ENCODE measurements around the gene EPHA2. TPM values are rescaled to one million over a fixed set of nuclear protein-coding genes. Genes with fewer than 3 reads are reported as not detected.

The EPHA2 gene
- total and polyA plus RNA-seq, 2 experiments from 2014 or later, result 7.5 to 51.2 TPM

DNA sequence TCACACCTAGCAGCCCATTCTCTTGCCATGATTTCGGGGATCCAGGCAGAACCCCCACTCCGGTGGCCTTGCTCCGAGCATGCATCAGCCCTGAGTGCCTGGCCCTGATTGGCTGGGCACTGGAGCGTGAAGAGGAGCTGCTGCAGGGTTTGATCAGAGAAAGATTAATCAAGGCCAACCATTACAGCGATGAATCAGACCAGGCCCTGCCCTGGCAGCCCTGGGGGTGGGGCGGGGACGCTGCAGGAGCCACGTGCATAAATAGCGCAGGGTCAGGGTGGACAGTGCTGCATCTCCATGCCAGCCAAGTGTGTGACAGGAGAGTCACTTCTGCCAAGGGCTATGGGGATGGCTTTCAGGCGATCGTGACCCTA, 79.0 kb downstream of the EPHA2 start:
- no peak for DNase-seq (ENCODE audit: low spot score)
- peaks cover 32% of the 10 kb centered on the region for H3K27me3 Mint-ChIP-seq (ENCODE audit: insufficient read depth, low read depth, poor library complexity)
- peaks cover 6% of the 10 kb centered on the region; the same call in 1 of the 2 replicates for H3K4me1 ChIP-seq (ENCODE audit: insufficient read depth)

More for the DNA sequence above, 79.0 kb downstream of the EPHA2 start:
- Histone ChIP-seq H3K4me3 (no peak overlapping the region), H3K4me2 (no peak overlapping the region), H3K27me3 (ENCODE audit: insufficient read depth) (peaks cover 41% of the 10 kb centered on the region), H3F3A (replicated peaks; ENCODE audit: low read depth) (no peaks in the 10 kb centered on the region), H3K9me2 (ENCODE audit: insufficient read depth) (no peaks in the 10 kb centered on the region), H3K79me2 (replicated peaks; ENCODE audit: insufficient read depth) (no peaks in the 10 kb centered on the region), H3K36me3 (ENCODE audit: insufficient read depth) (no peaks in the 10 kb centered on the region), H3K27ac (ENCODE audit: low read depth) (no peak overlapping the region), H4K20me1 (replicated peaks; ENCODE audit: insufficient read depth) (0 out of 2 replicates have a peak, but pooled peaks cover 3% of the 10 kb centered on the region), H2AFZ (no peak overlapping the region)
- Mint-ChIP-seq H3K9me3 (no peaks in the 10 kb centered on the region; the same call in 2 of the 3 replicates), H3K4me1 (peaks cover 13% of the 10 kb centered on the region), H3K27ac (no peak overlapping the region), H3K4me3 (no peak overlapping the region), H3K36me3 (ENCODE audit: low read depth) (no peaks in the 10 kb centered on the region)
- no peak for TF ChIP-seq ZNF331 (CRISPR knock-in tag; IDR thresholded peaks at IDR 0.05; ENCODE audit: low read depth)
- TF ChIP-seq, protein P1, sequence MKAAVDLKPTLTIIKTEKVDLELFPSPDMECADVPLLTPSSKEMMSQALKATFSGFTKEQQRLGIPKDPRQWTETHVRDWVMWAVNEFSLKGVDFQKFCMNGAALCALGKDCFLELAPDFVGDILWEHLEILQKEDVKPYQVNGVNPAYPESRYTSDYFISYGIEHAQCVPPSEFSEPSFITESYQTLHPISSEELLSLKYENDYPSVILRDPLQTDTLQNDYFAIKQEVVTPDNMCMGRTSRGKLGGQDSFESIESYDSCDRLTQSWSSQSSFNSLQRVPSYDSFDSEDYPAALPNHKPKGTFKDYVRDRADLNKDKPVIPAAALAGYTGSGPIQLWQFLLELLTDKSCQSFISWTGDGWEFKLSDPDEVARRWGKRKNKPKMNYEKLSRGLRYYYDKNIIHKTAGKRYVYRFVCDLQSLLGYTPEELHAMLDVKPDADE (IDR thresholded peaks at IDR 0.05), result no peak
- no peak for TF ChIP-seq CREB1 (CRISPR knock-in tag; IDR thresholded peaks at IDR 0.05; ENCODE audit: low read depth)
- TF ChIP-seq EZH2 (IDR thresholded peaks at IDR 0.05; ENCODE audit: low read depth, unreplicated experiment), result no peak
- TF ChIP-seq JUNB (IDR thresholded peaks at IDR 0.05; ENCODE audit: unreplicated experiment), result no peak
- no peak for TF ChIP-seq EZH2phosphoT487 (IDR thresholded peaks at IDR 0.05; ENCODE audit: unreplicated experiment)
- TF ChIP-seq NANOG (IDR thresholded peaks at IDR 0.05; ENCODE audit: borderline replicate concordance), result no peak
- TF ChIP-seq STAT1 (IDR thresholded peaks at IDR 0.05; ENCODE audit: unreplicated experiment), result no peak
- TF ChIP-seq, protein P2, sequence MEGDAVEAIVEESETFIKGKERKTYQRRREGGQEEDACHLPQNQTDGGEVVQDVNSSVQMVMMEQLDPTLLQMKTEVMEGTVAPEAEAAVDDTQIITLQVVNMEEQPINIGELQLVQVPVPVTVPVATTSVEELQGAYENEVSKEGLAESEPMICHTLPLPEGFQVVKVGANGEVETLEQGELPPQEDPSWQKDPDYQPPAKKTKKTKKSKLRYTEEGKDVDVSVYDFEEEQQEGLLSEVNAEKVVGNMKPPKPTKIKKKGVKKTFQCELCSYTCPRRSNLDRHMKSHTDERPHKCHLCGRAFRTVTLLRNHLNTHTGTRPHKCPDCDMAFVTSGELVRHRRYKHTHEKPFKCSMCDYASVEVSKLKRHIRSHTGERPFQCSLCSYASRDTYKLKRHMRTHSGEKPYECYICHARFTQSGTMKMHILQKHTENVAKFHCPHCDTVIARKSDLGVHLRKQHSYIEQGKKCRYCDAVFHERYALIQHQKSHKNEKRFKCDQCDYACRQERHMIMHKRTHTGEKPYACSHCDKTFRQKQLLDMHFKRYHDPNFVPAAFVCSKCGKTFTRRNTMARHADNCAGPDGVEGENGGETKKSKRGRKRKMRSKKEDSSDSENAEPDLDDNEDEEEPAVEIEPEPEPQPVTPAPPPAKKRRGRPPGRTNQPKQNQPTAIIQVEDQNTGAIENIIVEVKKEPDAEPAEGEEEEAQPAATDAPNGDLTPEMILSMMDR (conservative IDR thresholded peaks at IDR 0.05; ENCODE audit: low read depth in 2 of 2), result no peak
- TF ChIP-seq, protein P3, sequence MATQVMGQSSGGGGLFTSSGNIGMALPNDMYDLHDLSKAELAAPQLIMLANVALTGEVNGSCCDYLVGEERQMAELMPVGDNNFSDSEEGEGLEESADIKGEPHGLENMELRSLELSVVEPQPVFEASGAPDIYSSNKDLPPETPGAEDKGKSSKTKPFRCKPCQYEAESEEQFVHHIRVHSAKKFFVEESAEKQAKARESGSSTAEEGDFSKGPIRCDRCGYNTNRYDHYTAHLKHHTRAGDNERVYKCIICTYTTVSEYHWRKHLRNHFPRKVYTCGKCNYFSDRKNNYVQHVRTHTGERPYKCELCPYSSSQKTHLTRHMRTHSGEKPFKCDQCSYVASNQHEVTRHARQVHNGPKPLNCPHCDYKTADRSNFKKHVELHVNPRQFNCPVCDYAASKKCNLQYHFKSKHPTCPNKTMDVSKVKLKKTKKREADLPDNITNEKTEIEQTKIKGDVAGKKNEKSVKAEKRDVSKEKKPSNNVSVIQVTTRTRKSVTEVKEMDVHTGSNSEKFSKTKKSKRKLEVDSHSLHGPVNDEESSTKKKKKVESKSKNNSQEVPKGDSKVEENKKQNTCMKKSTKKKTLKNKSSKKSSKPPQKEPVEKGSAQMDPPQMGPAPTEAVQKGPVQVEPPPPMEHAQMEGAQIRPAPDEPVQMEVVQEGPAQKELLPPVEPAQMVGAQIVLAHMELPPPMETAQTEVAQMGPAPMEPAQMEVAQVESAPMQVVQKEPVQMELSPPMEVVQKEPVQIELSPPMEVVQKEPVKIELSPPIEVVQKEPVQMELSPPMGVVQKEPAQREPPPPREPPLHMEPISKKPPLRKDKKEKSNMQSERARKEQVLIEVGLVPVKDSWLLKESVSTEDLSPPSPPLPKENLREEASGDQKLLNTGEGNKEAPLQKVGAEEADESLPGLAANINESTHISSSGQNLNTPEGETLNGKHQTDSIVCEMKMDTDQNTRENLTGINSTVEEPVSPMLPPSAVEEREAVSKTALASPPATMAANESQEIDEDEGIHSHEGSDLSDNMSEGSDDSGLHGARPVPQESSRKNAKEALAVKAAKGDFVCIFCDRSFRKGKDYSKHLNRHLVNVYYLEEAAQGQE (IDR thresholded peaks at IDR 0.05; ENCODE audit: unreplicated experiment), result no peak
- TF ChIP-seq ZNF114 (CRISPR knock-in tag; IDR thresholded peaks at IDR 0.05), result no peak
- TF ChIP-seq, protein P4, sequence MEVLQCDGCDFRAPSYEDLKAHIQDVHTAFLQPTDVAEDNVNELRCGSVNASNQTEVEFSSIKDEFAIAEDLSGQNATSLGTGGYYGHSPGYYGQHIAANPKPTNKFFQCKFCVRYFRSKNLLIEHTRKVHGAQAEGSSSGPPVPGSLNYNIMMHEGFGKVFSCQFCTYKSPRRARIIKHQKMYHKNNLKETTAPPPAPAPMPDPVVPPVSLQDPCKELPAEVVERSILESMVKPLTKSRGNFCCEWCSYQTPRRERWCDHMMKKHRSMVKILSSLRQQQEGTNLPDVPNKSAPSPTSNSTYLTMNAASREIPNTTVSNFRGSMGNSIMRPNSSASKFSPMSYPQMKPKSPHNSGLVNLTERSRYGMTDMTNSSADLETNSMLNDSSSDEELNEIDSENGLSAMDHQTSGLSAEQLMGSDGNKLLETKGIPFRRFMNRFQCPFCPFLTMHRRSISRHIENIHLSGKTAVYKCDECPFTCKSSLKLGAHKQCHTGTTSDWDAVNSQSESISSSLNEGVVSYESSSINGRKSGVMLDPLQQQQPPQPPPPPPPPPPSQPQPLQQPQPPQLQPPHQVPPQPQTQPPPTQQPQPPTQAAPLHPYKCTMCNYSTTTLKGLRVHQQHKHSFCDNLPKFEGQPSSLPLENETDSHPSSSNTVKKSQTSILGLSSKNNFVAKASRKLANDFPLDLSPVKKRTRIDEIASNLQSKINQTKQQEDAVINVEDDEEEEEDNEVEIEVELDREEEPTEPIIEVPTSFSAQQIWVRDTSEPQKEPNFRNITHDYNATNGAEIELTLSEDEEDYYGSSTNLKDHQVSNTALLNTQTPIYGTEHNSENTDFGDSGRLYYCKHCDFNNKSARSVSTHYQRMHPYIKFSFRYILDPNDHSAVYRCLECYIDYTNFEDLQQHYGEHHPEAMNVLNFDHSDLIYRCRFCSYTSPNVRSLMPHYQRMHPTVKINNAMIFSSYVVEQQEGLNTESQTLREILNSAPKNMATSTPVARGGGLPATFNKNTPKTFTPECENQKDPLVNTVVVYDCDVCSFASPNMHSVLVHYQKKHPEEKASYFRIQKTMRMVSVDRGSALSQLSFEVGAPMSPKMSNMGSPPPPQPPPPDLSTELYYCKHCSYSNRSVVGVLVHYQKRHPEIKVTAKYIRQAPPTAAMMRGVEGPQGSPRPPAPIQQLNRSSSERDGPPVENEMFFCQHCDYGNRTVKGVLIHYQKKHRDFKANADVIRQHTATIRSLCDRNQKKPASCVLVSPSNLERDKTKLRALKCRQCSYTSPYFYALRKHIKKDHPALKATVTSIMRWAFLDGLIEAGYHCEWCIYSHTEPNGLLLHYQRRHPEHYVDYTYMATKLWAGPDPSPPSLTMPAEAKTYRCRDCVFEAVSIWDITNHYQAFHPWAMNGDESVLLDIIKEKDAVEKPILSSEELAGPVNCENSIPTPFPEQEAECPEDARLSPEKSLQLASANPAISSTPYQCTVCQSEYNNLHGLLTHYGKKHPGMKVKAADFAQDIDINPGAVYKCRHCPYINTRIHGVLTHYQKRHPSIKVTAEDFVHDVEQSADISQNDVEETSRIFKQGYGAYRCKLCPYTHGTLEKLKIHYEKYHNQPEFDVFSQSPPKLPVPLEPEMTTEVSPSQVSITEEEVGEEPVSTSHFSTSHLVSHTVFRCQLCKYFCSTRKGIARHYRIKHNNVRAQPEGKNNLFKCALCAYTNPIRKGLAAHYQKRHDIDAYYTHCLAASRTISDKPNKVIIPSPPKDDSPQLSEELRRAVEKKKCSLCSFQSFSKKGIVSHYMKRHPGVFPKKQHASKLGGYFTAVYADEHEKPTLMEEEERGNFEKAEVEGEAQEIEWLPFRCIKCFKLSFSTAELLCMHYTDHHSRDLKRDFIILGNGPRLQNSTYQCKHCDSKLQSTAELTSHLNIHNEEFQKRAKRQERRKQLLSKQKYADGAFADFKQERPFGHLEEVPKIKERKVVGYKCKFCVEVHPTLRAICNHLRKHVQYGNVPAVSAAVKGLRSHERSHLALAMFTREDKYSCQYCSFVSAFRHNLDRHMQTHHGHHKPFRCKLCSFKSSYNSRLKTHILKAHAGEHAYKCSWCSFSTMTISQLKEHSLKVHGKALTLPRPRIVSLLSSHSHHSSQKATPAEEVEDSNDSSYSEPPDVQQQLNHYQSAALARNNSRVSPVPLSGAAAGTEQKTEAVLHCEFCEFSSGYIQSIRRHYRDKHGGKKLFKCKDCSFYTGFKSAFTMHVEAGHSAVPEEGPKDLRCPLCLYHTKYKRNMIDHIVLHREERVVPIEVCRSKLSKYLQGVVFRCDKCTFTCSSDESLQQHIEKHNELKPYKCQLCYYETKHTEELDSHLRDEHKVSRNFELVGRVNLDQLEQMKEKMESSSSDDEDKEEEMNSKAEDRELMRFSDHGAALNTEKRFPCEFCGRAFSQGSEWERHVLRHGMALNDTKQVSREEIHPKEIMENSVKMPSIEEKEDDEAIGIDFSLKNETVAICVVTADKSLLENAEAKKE (CRISPR knock-in tag; IDR thresholded peaks at IDR 0.05), result no peak
- TF ChIP-seq POLR2AphosphoS5 (IDR thresholded peaks at IDR 0.05; ENCODE audit: low read depth), result no peak
- no peak for ATAC-seq

All from GM23338 (cell line).